HG03571 (cell line): ENCODE results near the gene SCGB3A1.

Experiments used
- ATAC-seq: cut with Tn5 transposase; IDR thresholded peaks from one replicate; pipeline ENCODE4 v1.9.1; 2021; ENCODE audit not compliant: unreplicated experiment

The SCGB3A1 gene

DNA sequence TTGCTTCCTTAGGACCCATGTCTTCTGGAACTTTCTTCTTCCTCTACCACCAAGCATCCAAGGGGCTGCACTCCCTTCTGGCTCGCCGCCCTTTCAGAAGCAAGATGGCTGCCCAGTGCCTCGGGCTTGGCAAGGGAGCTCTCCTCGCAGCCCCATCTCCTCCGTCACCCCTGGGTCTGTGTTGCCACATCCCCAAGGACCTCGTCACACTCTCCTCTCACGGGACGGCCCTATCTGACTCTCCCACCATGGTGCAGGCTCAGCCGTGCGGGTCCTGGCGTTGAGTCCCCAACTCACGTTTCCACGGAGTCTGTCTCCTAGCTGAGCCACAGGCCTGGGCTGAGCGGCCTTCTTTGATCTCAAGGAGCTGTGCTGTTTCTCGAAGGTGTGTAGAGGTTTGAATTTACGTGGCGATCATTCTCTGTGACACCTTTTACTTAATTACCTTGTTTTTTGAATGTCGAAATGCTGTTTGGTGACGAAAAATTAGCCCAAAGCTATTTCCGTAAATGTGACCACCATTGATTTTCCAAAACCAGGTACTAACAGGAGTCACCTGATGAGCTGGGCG lies 15.0 kb upstream of the SCGB3A1 start:
- ATAC-seq = no peak

DNA sequence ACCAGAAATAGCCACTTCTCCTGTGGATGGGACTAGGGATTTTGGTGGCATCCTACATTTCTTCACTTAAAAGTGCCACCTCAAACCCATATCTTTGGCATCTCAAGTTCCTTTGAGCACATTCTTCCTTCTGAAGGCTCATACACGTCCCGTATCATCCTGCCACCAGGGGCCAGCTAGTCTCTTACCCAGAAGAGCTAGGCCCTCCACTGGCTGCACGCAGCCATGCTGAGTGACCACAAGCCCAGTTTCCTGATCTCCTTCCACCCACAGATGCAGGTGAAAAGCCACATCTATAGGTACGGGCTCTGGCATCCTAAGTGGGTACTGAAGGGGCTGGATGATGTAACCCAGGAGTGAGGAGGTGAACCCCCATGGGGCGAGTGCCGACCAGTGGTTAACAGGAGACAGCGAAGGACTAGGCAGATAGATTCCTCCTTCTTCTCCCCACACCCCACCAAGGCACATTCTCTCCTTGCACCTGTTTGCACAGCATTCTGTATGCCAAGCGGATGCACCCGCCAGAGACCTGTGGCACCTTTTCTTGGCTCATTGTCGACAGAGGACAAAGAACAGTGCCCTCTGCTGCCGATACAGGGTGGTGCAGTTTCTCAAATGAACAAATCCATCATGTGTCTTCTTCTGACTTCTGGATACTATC lies 14.4 kb upstream of the SCGB3A1 start:
- no peak for ATAC-seq

DNA sequence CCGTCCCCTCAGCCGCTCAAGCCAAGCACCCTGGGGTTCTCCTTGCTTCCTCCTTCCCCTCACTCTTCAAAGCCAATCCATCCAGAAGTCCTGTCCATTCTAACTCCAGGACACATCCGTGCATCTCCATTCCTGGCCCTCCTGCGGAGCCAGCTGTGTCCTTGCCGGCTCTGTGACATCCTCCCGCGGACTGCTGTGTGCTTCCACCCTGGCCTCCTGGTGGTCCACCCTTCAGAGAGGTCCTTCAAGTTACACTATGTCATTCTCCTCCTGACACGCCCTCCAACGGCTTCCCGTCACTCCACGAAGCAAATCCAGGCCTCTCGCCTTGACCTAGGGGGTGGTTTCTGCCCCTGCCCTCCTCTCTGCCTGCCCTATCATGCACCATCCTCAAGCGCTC lies 13.0 kb upstream of the SCGB3A1 start:
- no peak for ATAC-seq

DNA sequence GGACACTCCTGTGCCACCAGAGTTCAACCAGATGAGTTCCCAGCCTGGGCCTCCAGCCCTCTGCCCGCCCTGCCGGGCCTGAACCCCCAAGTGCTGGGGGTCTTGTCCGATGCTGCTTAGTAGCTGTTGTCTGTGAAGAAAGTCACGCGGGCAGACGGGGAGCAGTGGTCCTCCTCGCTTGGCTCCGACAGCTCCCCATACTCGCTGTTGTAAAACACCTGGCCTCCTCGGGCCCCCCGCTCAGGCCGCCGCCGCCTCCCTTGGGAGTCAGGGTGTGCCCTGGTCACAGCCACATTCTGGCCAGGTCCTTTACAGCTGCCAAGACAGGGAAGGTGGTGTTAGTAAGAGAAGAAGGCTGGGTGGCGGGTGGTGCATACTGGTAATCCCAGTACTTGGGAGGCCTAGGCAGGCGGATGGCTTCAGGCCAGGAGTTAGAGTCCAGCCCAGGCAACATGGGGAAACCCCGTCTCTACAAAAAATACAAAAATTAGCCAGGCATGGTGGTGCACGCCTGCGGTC lies 11.8 kb upstream of the SCGB3A1 start:
- ATAC-seq = no peak

DNA sequence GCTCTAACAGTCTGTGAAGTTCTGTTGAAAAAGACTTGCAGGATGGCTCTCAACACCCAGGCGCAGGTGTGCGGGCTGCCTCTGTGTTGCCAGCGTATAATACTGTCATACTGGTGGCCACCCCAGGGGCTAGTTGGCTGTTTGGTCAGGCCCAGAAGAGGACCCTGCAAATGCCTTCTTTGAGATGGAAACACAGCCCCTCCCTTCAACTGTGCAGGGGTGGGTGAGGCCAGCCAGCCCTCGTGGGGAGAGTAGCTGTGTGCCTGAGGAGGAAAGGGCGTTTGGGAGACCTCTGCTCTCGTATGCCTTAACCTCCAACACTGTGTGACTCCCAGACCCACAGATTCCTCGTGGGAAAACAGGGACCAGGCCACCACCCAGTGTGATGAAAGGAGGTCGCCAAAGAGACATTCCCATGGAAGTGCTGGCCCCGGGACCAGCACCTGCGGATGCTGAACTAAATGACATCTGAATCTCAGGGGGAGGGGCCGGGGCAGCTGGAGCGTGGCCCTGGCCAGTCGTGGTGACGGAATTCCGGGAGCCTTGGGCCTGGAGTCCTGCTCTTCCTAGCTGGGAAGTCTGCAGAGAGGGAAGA lies 11.3 kb upstream of the SCGB3A1 start:
- no peak for ATAC-seq

DNA sequence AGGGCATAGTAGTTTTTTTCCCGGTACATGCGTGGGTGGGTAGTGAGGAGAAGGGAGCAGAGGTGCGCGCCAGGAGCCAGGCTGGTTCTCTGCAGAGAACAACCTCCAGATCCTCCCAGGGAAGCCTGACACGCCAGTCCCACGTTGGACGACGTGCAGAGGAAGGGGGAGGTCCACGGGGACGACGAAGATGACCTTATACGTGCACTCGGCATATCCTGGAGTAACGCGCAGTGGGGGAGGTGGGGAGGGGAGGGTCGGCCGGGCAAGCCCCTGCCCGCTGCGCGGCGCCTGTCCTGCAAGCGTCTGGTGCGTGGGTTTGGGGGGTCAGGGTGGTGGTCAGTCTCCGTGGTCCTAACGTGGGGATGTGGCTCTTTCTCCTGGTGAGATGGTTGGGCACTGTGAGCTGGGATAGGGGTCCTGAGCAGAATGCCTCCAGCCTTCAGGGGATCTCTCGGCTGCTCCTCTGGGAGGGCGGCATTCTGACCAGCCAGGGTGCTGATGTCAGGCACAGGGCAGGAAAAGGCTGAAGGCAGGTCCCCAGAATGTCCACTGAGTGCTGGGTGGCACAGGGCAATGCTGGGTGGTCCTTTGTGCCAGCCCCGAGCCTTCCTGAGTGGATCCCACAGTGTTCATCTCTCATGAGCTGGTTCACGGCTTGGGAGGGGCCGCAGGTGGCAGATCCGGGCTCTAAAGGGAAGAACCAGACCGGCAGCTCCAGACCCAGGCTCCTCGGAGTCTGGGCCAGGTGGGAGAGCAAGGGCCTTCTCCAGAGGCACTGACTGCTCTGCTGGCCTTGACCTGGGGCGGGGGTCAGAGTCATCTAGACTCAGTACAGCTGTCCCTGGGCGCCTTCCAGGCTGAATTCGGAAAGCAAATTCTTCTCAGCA lies 10.5 kb upstream of the SCGB3A1 start:
- ATAC-seq = no peak

DNA sequence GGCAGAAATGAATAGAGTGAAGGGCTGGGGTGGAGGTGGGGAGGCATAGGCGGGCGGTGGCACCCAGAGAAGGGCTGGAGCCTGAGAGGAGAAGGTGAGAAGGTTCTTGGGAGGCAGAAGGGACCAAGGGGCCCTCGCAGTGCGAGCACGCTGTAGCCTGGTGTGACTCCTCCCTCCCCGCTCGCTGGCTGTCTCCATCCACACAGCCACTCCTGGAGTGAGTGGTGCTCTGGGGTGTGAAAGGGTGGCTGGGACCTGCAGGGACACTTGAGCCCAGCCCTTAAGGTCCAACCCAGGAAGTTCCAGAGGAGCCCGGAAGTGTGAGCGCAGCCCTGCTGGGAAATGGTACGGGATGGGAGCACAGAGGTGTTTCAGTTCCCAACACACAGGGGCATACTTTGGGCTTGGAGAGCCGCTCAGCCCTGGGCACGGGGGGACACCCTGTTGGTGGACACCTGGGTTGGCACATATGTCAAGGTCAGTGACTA lies 9.3 kb upstream of the SCGB3A1 start:
- no peak for ATAC-seq

DNA sequence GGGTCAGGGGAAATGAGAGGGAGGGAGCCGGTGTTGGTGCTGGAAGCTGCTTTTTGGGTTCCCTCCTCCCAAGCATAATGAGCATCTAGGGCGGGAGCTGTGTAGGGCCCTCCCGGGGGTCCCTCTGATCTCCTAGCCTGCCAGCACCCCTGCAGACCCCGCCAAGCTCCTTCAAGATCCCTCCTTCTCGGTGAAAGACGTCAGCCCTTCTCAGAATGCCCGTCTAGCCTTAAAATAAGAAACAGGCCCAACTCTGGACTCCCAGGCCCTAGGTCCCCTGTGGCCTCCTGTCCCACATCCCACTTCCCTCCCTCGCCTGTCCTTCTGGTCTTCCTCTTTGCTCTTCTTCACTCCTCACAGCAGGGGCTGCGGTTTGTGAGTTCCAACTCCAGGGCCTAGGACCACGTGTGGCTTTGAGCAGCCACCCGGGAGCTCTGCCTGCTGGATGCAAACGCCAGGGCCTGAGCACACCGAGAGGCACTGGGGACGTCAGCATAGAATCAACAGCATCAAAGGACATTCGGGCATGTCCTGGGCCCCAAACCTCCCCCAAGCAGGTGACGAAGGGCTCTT lies 8.8 kb upstream of the SCGB3A1 start:
- no peak for ATAC-seq

DNA sequence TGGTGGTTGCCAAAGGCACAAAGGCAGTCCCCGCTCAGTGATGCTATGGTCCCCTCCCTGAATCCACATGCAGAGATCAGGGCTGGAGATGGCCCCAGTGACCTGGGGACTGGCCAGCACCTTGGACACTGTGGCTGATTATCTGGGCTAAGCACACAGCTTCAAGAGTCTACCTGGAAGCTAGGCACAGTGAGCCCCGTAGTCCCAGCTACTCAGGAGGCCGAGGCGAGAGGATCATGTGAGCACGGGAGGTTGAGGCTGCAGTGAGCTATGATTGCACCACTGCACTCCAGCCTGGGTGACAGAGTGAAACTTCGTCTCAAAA lies 8.3 kb upstream of the SCGB3A1 start:
- ATAC-seq = no peak

DNA sequence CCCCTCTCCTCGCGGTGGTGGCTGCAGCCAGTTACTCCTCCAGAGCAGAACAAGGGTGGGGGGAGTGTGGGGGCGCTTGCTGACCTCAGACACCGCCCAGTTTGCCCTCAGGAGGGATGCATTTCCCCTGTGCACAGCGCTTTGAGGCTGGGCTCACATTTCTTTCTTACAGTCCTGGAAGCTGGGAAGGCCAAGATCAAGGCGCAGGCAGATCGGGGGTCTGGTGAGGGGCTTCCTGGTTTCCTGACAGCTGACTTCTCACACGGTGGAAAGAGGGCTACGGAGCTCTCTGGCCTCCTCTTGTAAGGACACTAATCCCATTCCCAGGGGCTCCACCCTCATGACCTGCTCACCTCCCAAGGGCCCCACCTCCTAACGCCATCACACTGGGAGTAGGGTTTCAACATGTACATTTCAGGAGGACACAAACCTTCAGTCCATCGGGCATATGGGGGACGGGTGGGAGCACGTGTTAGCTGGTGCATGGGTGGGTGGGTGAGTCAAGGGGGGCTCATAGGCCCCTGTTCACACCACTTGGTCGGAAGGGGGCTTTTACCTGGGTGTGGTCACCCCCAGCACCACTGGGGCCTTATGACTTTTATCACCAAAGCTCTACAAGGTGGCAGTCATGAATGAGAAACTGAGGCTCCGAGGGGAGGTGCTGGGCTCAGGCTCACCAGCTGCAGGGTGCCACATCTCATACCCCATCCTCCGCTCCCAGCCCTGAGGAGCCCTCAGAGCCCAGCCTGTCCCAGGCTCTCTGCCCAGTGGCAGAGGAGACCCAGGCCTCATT lies 7.7 kb upstream of the SCGB3A1 start:
- no peak for ATAC-seq

DNA sequence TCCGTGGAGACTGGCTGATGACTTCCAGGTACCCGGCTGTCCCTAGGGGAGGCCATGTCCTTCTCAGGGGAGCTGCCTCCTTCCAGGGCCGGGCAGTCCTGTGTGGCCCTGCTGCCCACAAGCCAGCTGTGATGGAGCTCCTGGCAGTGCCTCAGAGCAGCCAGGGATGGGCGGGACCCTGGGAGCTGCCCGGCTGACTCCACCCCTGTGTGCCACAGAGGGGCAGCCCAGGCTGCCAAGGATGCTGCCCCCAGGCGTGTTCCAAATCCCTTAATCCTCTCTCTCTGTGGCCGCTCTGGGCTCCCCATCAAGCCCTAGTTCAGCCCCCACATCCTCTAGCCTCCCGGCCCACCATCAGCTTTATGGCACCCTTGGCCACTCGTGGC lies 7.0 kb upstream of the SCGB3A1 start:
- ATAC-seq = no peak

DNA sequence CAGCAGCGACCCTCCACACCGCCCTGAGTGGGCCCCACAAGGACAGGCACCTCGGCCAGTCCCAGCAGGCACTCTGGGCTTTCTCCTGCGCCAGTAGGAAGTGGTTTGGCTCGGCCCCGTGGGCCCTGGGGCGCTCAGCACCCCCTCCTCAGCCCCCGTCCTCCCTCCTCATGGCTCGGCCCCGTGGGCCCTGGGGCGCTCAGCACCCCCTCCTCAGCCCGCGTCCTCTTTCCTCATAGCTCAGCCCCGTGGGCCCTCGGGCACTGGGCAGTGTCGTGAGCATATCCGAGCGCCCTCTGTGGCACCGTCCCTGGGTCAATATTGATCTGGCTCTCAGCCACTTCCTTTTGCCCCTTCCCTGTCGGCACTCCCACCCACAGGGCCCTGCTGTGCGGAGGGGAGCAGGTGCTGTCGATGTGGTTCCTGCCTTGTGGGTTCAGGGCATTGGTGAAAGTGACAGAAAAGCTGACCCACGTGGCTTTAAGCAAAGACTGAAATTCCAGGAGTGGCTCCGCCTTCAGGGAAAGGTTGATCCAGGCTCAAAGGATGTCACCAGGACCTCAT lies 5.5 kb upstream of the SCGB3A1 start:
- no peak for ATAC-seq

DNA sequence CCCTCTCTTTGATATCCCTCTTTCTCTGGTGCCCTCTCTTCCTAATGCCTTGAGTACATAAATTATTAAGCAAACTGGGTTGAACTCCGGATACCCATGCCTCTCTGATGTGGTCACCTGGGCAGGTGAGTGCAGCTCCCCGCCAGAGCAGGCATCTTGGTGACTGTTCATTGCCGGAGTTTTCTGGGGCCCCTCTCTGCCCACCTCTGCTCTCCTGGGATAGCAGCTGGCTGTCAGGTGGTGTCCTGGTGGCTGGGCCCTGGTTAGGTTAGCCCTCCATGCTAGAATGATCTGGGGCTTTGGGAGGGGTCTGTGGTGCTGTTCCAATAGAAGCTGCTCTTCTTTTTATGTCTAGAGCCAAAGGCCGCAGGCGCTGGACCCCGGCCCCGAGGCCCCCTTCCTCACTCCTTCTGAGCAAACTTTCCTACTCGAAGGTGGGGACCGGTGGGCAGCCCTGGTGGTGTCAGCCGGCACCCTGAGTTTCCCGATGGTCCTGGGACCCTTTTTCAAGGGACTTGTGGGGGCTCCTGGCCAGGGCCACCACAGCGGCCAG lies 4.9 kb upstream of the SCGB3A1 start:
- ATAC-seq = no peak

DNA sequence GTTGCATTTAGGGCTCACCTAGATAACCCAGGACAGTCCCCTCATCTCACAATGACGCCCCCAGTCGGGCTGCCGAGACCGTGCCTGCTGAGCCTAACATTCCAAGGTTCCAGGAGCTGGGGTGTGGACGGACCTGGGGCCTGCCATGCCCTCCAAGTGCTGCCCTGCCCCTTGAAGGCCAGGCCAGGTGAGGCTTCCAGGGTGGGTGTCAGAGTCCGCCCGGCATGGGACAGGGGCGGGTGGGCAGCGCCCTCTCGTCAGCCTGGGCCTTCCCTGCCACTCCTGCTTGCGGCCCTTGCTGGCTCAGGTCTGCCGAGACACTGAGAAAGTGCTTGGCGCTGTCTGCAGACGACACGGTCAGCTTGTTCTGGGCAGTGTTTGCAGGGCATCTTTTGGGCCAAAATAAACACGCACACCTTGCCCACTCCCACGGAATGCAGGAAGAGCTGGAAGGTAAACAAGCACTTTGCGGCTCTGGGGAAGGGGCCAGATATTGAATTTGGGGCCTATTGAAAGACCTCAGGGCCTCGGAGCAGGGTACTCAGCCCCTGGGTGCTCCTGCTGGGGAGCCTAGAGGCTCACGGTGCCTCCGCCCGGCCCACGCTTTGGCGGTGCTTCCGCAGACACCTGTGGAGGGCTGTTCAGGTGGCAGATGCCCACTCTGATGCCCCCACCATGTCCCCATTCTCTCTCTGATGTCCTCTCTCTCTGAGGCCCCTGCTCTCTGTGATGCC lies 4.2 kb upstream of the SCGB3A1 start:
- no peak for ATAC-seq

DNA sequence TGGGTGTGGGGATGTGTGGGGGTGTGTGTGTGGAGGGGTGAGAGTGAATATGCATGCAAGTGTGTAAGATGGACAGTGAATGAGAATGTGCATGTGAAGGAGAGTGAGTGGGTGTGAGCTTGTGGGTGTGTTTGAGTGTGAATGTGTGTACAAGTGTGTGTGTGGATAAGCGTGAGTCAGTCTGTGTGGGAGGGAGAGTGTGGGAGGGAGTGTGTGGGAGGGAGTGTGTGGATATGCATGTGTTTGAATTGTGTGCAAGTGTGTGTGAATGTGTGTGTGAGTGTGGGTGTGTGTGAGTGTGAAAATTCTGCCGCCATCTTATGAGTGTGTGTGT lies 3.7 kb upstream of the SCGB3A1 start:
- ATAC-seq = no peak

DNA sequence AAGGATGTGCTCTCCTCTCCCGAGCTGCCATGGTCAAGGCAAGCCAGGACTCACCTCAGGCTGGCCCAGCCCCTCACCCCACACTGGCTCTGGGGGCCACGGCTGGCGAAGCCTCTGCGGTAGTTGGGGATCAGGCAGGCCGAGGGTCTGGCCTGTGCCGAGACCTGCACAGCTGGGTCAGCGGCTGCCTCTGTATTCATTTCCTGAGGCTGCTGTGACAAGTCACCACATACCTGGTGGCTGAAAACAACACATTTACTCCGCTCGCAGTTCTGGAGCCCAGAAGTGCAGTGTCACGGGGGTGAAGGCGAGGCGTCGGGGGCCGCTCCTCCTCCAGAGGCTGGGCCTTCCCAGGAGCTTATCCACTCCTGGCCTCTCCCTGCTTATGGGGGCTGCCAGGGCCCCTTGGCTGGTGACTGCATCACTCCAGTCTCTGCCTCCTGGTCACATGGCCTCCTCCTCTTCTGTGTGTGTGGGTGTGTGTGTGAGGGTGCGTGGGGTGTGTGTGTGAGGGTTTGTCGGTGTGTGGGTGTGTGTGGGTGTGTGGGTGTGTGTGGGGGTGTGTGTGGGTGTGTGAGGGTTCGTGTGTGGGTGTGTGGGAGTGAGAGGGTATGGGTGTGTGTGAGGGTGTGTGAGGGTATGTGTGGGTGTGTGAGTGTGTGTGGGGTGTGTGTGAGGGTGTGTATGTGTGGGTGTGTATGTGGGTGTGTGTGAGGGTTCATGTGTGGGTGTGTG lies 3.2 kb upstream of the SCGB3A1 start:
- no peak for ATAC-seq

DNA sequence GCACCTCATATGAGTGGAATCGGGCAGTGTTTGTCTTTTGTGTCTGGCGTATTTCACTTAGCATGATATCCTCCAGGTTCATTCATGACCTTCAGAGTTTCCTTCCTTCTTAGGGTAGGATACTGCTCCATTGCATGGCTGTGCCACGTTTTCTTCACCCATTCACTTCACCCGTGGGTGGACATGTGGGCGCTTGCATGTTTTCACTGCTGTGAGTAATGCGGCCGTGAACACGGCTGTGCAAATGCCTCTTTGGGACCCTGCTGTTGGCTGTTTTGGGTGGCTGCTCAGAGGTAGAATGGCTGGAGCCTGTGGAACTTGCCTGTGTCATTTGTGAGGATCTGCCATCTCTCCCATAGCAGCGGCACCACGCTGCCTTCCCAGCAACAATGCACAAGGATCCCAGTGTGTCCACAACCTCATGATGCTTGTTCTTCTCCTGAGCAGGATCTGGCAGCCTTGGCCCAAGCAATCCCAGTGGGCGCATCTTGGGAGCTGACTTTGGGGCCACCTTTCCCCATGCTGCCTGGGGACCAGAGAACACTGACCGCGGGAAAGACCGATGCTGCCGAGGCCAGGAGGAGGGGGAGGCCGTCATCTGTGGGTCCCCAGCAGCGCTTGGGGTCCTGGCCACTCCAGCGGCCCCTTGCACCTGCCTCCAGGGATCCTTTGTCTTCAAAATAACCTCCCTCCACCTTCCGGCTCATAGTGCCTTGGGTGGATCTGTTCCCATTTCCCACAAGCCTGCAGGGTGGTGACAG lies 2.3 kb upstream of the SCGB3A1 start:
- no peak for ATAC-seq

DNA sequence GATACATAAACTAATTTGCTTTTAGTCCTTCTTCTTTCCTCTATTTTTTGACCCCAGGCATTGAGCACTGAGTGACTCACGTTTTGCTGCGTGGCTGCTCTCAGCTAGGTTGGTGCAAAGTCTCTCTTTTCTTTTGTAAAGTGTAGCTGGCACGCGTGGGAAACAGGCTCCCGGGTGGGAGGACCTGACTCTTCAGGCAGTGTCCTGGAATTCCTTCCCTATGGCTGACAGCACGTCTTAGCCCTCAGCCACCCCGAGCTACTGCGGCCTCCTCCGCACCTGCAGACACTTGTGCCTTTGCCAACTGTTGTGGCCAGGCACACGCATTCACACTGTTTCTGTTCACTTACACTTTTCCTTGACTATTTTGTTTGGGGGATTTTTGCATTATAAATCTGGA lies 877 bp upstream of the SCGB3A1 start:
- no peak for ATAC-seq
